ENCODE measurements around the gene NYAP2.

The NYAP2 gene

DNA sequence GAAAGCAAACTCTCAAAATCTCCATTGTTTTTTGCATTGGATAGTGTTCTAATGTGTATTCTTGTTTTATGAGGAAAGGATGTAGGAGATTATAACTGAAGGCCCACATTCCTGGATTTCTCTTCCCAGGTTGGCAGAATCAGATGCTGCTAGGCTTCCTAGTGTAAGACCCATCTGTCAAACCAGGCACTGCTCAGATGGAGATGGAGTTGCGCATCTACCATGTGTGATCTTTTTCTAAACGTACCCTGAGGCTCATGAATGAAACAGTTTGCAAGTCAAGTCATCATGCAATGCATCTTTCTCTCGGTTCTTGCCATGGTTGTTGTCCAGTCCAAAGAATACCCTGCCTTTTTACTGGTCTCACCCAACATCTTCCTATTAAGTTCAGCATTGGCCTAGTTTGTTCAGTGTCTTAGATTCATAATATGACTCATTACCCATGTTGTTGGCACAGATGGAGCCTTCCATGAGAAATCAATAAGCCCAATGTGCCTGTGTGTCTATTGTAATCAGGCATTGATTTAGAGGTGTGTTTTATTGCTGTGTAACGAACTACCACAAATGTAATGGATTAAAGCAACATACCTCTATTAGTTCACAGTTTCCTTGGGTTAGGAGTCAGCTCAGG is 127.4 kb downstream of the NYAP2 start:
- peaks cover 8% of the 10 kb centered on the region for H3K27me3 Mint-ChIP-seq (ENCODE audit: low read depth, poor library complexity)

DNA sequence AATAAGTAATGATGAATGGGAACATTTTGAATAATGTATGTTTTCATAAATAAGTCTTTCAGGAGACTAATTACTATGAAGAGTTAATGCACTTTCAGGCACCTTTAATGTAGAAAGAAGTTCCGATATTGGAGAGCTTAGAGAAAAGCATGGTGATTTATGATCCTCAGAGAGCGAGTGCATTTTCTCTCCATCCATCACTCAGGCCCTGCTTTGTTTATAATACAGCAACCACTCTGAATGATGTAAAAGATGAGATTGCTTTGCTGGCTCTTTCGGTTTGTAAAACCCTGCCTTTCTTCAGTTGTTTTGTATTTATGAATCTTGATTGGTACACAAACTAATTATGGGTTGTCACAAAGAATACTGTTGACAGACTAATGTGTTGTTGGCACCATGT is 132.0 kb downstream of the NYAP2 start:
- Mint-ChIP-seq H3K27me3 (ENCODE audit: low read depth, poor library complexity) (peaks cover 10% of the 10 kb centered on the region), H3K4me1 (no peaks in the 10 kb centered on the region), H3K4me3 (no peak overlapping the region), H3K27ac (no peak overlapping the region), H3K36me3 (ENCODE audit: low read depth) (no peaks in the 10 kb centered on the region), H3K9me3 (no peaks in the 10 kb centered on the region)
- TF ChIP-seq, protein P1, sequence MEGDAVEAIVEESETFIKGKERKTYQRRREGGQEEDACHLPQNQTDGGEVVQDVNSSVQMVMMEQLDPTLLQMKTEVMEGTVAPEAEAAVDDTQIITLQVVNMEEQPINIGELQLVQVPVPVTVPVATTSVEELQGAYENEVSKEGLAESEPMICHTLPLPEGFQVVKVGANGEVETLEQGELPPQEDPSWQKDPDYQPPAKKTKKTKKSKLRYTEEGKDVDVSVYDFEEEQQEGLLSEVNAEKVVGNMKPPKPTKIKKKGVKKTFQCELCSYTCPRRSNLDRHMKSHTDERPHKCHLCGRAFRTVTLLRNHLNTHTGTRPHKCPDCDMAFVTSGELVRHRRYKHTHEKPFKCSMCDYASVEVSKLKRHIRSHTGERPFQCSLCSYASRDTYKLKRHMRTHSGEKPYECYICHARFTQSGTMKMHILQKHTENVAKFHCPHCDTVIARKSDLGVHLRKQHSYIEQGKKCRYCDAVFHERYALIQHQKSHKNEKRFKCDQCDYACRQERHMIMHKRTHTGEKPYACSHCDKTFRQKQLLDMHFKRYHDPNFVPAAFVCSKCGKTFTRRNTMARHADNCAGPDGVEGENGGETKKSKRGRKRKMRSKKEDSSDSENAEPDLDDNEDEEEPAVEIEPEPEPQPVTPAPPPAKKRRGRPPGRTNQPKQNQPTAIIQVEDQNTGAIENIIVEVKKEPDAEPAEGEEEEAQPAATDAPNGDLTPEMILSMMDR (IDR thresholded peaks at IDR 0.05): no peak
- no peak for DNase-seq

More for the DNA sequence above, 127.4 kb downstream of the NYAP2 start:
- no peaks in the 10 kb centered on the region for H3K4me1 Mint-ChIP-seq
- TF ChIP-seq, protein P1 (IDR thresholded peaks at IDR 0.05): no peak
- H3K36me3 Mint-ChIP-seq (ENCODE audit: low read depth): no peaks in the 10 kb centered on the region
- no peaks in the 10 kb centered on the region for H3K9me3 Mint-ChIP-seq
- DNase-seq: no peak
- H3K4me3 Mint-ChIP-seq: no peak overlapping the region
- H3K27ac Mint-ChIP-seq: no peak overlapping the region

DNA sequence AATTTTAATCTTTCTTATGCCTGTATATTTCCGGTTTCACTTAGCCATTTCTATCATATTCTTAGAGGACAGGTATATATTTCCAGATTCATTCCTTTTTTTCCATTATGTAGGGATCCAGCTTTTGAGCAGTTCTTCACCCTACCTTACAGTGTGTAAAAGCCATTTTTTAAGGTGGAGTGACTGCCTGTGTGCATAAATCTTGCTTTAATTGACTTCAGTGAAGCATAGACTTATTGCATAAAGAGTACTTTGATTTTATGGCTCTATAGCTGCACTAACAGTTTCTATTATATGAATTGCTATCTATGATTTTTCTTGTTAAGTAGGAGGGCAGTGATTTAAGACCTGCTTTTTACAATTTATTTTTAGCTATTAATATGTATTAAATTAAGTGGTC is 132.6 kb downstream of the NYAP2 start:
- TF ChIP-seq, protein P1 (IDR thresholded peaks at IDR 0.05): no peak
- Mint-ChIP-seq H3K9me3 (no peaks in the 10 kb centered on the region), H3K27ac (no peak overlapping the region), H3K36me3 (ENCODE audit: low read depth) (no peaks in the 10 kb centered on the region), H3K4me1 (no peaks in the 10 kb centered on the region), H3K27me3 (ENCODE audit: low read depth, poor library complexity) (peaks cover 15% of the 10 kb centered on the region), H3K4me3 (no peak overlapping the region)
- no peak for DNase-seq

DNA sequence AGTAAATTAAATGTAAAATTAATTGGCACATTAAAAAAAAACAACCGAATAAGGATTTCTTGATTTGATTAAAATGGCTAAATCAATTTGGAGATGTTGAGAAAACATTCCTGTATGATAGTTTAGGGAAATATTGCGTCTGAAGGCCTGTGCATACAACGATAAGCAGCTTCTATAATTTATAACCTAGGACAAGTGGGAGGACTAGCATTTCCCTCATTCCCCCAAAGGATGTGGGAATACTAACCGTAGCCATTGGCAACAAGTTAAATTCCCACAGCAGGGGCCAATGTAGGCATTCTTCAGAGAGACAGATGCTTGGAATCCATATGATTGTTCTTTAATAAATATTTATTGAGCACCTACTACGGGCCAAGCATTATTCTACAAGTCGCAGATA is 134.5 kb downstream of the NYAP2 start:
- Mint-ChIP-seq H3K27me3 (ENCODE audit: low read depth, poor library complexity) (peaks cover 16% of the 10 kb centered on the region), H3K36me3 (ENCODE audit: low read depth) (no peaks in the 10 kb centered on the region), H3K9me3 (no peaks in the 10 kb centered on the region), H3K4me3 (no peak overlapping the region), H3K4me1 (no peaks in the 10 kb centered on the region), H3K27ac (no peak overlapping the region)
- DNase-seq: no peak
- TF ChIP-seq, protein P1 (IDR thresholded peaks at IDR 0.05): no peak

DNA sequence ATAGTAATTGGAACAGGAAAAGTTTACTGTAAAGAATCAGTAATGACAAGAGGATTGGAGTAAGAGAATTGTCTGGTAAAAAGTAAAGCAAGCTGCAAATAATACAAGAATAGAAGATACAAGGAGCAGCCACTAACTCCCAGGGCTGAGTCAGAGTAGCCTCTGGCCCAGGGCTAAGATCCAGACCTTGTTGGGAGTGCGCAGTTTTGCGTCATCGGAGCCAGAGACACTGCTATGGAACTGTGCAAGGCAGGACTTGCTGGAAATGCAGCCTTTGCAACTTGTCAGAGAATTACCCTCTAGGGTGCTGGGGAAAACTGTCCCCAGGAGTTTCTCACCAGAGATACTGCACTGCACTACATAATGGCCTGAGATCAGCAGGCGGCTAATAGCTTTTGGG is 135.2 kb downstream of the NYAP2 start:
- Mint-ChIP-seq H3K36me3 (ENCODE audit: low read depth) (no peaks in the 10 kb centered on the region), H3K27ac (no peak overlapping the region), H3K9me3 (peaks cover 3% of the 10 kb centered on the region), H3K4me1 (no peaks in the 10 kb centered on the region), H3K27me3 (ENCODE audit: low read depth, poor library complexity) (peaks cover 13% of the 10 kb centered on the region), H3K4me3 (no peak overlapping the region)
- no peak for DNase-seq
- TF ChIP-seq, protein P1 (IDR thresholded peaks at IDR 0.05): no peak

DNA sequence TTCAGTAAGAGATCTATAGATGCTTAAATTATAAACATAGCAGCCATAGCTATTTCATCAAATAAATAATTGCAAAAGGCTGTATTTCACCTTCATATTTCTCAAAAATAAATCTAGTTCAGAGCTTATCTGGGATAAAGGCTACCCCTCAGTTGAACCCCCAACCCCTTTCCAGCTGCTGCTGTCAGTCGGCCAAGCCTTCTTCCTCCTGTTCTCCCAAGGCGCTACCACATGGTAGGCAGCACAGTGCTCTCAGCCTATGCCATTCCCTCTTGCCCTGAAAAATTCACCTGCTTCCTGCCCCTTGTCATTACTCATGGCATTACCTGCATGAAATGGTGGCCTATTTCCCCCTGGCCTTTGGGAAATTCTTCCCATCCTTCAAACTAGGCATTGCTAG is 136.5 kb downstream of the NYAP2 start:
- Mint-ChIP-seq H3K27me3 (ENCODE audit: low read depth, poor library complexity) (peaks cover 13% of the 10 kb centered on the region), H3K27ac (no peak overlapping the region), H3K4me3 (no peak overlapping the region), H3K36me3 (ENCODE audit: low read depth) (no peaks in the 10 kb centered on the region), H3K9me3 (peaks cover 9% of the 10 kb centered on the region), H3K4me1 (no peaks in the 10 kb centered on the region)
- TF ChIP-seq, protein P1 (IDR thresholded peaks at IDR 0.05): no peak
- DNase-seq: no peak

All from nephron progenitor cell (in vitro differentiated cells).